M059J (cell line): ENCODE results near the gene DNAJC4. TPM values are rescaled to one million over a fixed set of nuclear protein-coding genes. Genes with fewer than 3 reads are reported as not detected.

Experiments used
- DNase-seq: peaks from one replicate; pipeline ENCODE4 v3.0.0-alpha.2; 2012; ENCODE audit warnings: low read depth
- total RNA-seq: library from RNA; depleted of rRNA; stranded (reverse); fragments of >200 nt; shearing (Covaris generic); gene quantifications from 2 replicates; pipeline ENCODE4 v1.2.3, GENCODE V29; 2014

Gene DNAJC4
- total RNA-seq, 1 experiment from 2014 or later: 20.6 TPM

- DNase-seq: no peak
Observed at GRCh38 chr11:64229744-64230170, 591 bp upstream of the DNAJC4 start.

- peak; percentile 41 for DNase-seq
Observed at GRCh38 chr11:64230985-64231365, 627 bp downstream of the DNAJC4 start.

DNA sequence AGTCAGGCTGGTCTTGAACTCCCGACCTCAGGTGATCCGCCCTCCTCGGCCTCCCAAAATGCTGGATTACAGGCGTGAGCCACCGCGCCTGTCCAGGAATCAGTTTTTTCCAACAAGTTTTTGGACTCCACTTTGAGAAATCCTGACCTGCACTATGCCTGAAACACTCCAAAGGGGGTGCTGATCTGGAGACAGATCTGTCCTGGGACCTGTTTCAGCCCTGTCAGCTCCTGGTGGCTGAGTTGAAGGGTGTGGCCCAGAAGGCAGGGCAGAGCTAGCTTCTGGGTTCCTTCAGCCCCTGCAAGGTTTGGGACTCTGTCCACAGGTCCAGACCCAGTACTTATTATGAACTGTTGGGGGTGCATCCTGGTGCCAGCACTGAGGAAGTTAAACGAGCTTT is 1.2 kb downstream of the DNAJC4 start:
- DNase-seq: no peak

DNA sequence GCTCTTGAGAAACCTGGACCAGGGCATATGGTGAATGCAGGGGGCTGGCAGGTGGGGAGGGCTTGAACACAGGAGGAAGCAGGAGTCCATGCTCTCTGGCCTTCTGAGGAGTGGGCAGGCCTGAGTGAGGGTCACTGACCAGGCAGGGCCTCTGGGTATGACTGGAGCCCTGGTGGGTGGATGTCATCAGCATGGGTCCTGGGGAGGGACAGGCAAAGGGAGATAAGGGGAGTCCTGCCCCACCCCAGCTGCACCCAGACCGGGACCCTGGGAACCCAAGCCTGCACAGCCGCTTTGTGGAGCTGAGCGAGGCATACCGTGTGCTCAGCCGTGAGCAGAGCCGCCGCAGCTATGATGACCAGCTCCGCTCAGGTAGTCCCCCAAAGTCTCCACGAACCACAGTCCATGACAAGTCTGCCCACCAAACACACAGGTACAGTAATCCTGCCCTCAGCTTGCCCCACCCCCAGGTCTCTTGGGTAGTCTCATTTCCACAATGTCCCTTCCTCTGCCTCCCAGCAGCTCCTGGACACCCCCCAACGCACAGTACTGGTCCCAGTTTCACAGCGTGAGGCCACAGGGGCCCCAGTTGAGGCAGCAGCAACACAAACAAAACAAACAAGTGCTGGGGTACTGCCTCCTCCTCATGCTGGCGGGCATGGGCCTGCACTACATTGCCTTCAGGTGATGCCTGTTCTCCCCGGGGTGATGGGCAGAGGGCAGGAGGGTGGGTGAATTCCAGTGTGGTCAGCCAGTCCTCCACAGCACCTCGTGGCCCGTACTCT is 2.0 kb downstream of the DNAJC4 start:
- DNase-seq: no peak

- DNase-seq: no peak
Observed at GRCh38 chr11:64232967-64233315, 2.6 kb downstream of the DNAJC4 start.

GRCh38 chr11:64233913-64234586 is 3.7 kb downstream of the DNAJC4 start, which contains the start of gene VEGFB:
VEGFB (plus strand) TSS chr11:64234584; CDS start chr11:64234834, 250 bp downstream.
- DNase-seq: peak; percentile 60

- DNase-seq: peak; percentile 37
Observed at GRCh38 chr11:64234647-64235379, 4.5 kb downstream of the DNAJC4 start.

- no peak for DNase-seq
Observed at GRCh38 chr11:64235437-64236161, 5.3 kb downstream of the DNAJC4 start.

DNA sequence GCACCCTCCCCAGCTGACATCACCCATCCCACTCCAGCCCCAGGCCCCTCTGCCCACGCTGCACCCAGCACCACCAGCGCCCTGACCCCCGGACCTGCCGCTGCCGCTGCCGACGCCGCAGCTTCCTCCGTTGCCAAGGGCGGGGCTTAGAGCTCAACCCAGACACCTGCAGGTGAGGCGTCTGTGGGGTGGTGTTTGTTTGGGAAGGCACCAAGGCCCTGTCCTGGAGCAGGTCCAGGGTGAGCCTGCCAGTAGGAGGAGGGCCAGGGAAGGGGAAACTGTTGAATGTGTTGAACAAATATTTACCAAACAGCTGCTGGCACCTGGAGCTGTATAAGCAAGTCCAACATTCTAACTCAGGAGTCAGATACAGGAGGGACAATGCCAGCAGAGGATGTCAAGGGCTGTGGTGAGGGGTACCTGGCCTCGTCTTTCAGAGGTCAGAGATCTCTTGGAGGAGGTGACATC is 7.2 kb downstream of the DNAJC4 start:
- DNase-seq: no peak

DNA sequence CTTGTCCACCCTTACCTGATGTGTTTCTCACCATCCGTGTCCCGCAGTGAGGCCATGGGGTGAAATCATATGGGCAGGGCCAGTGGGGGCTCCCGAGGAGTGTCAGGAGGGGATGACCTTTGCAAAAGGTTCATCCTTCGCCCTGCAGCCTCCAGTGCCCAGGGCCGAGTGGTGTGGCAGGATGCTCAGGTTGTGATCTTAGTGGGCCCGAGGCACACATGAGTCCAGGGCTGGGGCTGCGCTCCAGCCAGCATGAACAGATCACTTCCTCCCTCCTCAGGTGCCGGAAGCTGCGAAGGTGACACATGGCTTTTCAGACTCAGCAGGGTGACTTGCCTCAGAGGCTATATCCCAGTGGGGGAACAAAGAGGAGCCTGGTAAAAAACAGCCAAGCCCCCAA is 7.7 kb downstream of the DNAJC4 start:
- no peak for DNase-seq

DNA sequence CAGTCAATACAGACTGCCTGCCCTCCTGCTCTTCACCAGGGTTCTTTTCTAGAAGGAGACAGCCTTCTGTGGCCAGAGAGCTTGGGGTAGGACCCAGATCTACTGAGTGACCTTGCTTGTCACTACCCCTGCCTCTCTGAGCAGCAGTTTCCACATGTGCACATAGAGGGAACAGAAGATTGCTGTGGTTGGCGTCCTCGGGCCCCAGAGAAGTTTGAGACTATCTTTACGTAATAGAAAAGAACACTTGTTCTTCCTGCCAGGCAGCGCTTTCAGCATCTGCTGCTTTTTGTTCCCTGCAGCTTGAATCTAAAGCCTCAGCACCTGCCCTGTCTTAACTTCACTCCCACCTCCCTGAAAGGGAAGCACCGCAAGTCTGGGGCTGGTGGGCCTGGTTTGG is 8.7 kb downstream of the DNAJC4 start:
- DNase-seq: no peak

DNA sequence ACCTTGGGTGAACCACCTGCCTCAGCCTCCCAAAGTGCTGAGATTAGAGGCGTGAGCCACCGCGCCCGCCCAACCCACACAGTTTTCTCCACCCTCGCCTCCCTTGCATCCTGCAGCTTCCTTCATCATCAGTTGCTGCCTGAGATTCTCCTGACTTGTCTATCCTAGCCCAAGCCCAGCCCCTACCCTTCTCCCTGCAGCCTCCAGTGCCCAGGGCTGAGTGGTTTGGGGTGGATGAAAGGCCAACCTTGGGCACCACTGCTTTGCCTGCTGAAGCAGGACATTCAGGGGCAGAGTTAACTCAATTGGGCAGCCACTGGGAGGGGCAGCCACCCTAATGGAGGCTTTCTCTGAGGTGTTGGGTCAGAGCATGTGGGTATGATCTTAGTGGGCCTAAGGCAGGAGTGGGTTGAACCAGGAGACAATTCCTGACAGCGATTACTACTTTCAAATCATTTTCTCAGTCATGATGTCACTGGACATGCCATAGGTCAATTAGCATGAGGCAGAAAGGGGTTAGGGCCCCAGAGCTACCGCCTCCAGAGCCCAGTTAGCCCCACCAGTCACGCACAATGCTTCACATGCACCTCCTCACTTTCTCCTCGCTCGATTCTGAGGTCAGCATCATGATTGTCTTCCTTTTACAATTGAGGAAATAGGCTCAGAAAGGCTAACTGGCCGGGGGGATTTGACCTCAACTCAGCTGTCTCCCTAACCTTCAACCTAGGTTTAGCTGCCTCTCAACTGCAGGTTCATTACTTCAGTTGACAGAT is 9.5 kb downstream of the DNAJC4 start:
- no peak for DNase-seq

DNA sequence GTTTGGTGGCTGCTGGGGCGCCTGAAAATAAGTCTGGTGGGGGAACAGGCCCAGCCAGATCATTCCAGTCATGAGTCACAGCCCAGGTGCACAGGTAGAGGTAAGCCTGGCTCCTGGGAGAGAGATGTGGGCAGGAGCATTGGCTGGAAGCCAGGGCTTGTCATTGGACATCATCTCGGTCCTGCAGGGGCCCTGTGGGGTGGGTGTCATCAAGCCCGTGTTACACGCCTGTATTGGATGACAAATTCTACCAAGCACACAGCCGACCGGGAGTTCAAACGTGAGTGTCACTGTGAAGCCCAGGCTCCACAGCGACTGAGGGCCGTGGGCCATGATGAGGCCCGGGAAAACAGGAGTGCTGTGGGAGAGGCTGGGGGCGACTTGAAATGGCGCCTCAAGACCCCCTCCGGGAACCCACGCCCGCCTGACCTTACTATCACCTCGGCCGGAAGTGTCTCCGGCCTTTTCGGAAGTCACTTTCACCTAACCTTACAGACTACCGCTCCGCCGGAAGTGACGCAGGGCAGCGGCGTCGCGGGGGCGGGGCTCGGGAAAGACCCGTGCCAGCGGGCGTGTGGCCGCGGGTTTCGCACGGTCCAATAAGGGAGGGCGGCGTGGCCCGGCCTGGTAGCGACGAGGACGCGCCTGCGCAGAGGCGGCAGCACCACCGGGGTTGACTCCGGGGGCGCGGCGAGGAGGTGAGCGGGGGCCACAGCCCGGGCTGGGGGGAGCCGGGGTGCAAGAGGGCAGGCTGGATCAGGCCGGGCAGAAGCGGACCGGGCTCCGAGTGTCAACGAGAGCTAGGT is 10.3 kb downstream of the DNAJC4 start, which contains the start of gene FKBP2:
Gene FKBP2, plus strand, starts transcription at position 661 of the 806 bp plus-strand sequence. CDS start 1,293 bp downstream, outside the sequence.
- DNase-seq: peak; percentile 96

DNA sequence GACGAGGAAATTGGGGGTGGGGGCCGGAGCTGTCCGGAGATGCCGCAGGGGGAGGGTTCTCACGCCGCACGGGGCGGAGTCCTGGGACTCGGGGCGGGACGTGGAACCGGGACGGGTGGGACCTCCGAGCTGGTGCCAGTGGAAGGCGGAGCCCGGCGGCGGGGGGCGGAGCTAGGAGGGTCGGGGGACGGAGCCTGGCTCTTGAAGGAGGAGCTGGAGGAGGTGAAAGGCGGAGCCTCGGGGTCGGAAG is 10.8 kb downstream of the DNAJC4 start:
- peak; percentile 98 for DNase-seq

- peak; percentile 57 for DNase-seq
Observed at GRCh38 chr11:64241491-64242374, 11.4 kb downstream of the DNAJC4 start.

GRCh38 chr11:64243236-64243854 is 13.0 kb downstream of the DNAJC4 start:
- DNase-seq: no peak

DNA sequence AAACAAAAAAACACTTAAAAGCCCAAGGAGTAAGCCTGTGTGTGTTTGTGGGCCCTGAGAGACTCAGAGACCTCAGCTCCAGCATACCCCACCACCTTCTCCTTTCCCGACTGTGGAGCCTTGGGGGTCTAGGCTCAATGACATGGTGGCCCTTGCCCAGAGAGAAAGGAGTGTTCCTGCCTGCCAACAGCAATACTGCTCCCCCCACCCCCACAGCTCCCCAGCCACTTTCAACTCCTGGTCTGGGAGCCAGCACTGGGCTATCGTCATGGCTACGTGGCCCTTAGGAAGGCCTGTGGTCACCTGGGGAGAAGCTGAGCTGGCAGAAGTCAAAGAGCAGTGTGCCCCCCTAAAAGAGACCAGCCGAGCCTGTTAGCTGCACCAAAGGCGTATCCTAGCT is 13.8 kb downstream of the DNAJC4 start:
- peak; percentile 53 for DNase-seq

GRCh38 chr11:64244966-64245365 is 14.6 kb downstream of the DNAJC4 start:
- DNase-seq: no peak

DNA sequence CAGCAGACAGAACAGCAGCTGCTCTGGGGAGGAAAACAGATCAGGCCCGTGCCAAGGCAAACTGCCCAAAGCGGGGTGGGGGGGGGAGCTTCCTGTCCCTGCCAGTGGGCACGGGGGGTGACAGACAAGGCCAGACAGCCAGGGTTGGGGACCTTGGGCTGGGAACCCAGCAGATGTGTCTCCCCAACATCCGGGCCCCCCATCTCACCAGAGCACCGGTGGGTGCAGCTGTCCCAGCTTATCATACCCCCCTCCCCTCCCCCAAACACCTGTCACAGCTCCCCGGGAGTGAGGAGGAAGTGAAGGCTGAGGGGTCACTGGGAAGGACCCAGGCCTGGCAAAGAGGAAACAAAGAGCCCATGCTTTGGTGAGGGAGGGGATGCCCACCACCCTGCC is 15.1 kb downstream of the DNAJC4 start:
- DNase-seq: peak; percentile 64
